Glomerular endothelial cell (primary cell): ENCODE measurements around the gene PCDH15. TPM values are rescaled to one million over a fixed set of nuclear protein-coding genes. Genes with fewer than 3 reads are reported as not detected.
A peak's percentile ranks its signal among the peaks of the same experiment; 100 is the strongest.

Source experiments
- DNase-seq: peaks from one replicate; pipeline ENCODE4 v3.0.0-alpha.2; 2011; ENCODE audit warnings: low read depth, low spot score; ENCODE audit errors: extremely low read depth
- total RNA-seq: library from RNA; depleted of rRNA; stranded (reverse); fragments of >200 nt; gene quantifications from 2 replicates; pipeline ENCODE4 v1.2.3, GENCODE V29; 2015

The PCDH15 gene
- total RNA-seq, 1 donor from 2014 or later = not detected

- no peak for DNase-seq
These were observed 661.1 kb downstream of the PCDH15 start for GRCh38 chr10:54139819-54140428.

- DNase-seq = no peak
These were observed 663.6 kb downstream of the PCDH15 start for GRCh38 chr10:54137396-54137795.

- peak; percentile 1 for DNase-seq
These were observed 667.8 kb downstream of the PCDH15 start for GRCh38 chr10:54133203-54133602.

GRCh38 chr10:54131833-54132232 is 669.2 kb downstream of the PCDH15 start:
- DNase-seq = no peak

GRCh38 chr10:54130394-54130793 is 670.6 kb downstream of the PCDH15 start:
- no peak for DNase-seq

GRCh38 chr10:54125098-54125747 is 675.8 kb downstream of the PCDH15 start:
- DNase-seq = no peak

- DNase-seq = no peak
These were observed 676.7 kb downstream of the PCDH15 start for GRCh38 chr10:54124209-54124885.

- no peak for DNase-seq
These were observed 680.2 kb downstream of the PCDH15 start for GRCh38 chr10:54120806-54121205.

GRCh38 chr10:54108961-54109360 is 692.1 kb downstream of the PCDH15 start:
- DNase-seq = no peak

GRCh38 chr10:54096892-54097291 is 704.1 kb downstream of the PCDH15 start:
- DNase-seq = no peak

GRCh38 chr10:54094321-54094720 is 706.7 kb downstream of the PCDH15 start:
- no peak for DNase-seq

- no peak for DNase-seq
These were observed 709.8 kb downstream of the PCDH15 start for GRCh38 chr10:54091237-54091636.

GRCh38 chr10:54081950-54082349 is 719.1 kb downstream of the PCDH15 start:
- no peak for DNase-seq

GRCh38 chr10:54067361-54067760 is 733.7 kb downstream of the PCDH15 start:
- DNase-seq = no peak

GRCh38 chr10:54066646-54067045 is 734.4 kb downstream of the PCDH15 start:
- DNase-seq = no peak

- no peak for DNase-seq
These were observed 735.9 kb downstream of the PCDH15 start for GRCh38 chr10:54065106-54065505.

GRCh38 chr10:54064215-54064614 is 736.8 kb downstream of the PCDH15 start:
- no peak for DNase-seq

GRCh38 chr10:54063514-54063913 is 737.5 kb downstream of the PCDH15 start:
- DNase-seq = no peak

- DNase-seq = no peak
These were observed 740.5 kb downstream of the PCDH15 start for GRCh38 chr10:54060572-54060971.

GRCh38 chr10:54057357-54057756 is 743.7 kb downstream of the PCDH15 start:
- DNase-seq = no peak

GRCh38 chr10:54026340-54026739 is 774.7 kb downstream of the PCDH15 start:
- DNase-seq = no peak

- no peak for DNase-seq
These were observed 789.9 kb downstream of the PCDH15 start for GRCh38 chr10:54011117-54011516.
